RCC 7860 (cell line): ENCODE measurements around the gene MINDY4.
"Not testable (repeated sequence)": the region's sequence is repeated elsewhere in the genome, so short reads cannot be mapped to it uniquely, and the experiment has no call there.

Experiments used
- DNase-seq: peaks from one replicate; pipeline ENCODE4 v3.0.0-alpha.2; 2015; ENCODE audit warnings: low spot score
- FAIRE-seq: peaks from 2 replicates; lab custom pipeline; 2012; peaks lifted over from hg19 to GRCh38; lab: Jason Lieb, UNC

MINDY4 gene

GRCh38 chr7:30829471-30829870, 58.3 kb downstream of the MINDY4 start:
- FAIRE-seq, result no peak

GRCh38 chr7:30831227-30831626, 60.0 kb downstream of the MINDY4 start:
- no peak for FAIRE-seq
- no peak for DNase-seq

More at GRCh38 chr7:30829471-30829870, 58.3 kb downstream of the MINDY4 start:
- no peak for DNase-seq

DNA sequence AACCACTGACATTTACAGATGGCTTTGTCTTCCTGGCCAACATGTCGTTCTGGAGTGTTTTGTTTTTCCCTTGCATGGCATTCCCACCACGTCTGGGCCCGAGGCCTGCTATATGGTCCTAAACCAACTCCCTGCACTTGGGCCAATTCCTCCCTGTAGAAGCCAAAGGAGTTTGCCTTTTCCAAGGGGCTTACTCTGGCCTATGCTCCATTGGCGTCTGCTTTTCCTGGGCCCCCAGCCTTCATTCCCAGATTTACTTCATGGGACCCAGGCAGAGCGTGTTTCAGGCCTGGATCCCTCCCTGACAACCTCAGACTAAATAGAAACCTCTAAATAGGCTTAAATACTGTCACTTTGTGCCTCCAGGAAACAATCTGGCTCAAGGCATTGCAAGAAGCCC, 60.7 kb downstream of the MINDY4 start:
- no peak for DNase-seq
- no peak for FAIRE-seq

- not testable (repeated sequence) for DNase-seq, FAIRE-seq
Measured at GRCh38 chr7:30834017-30834674, 62.9 kb downstream of the MINDY4 start.

GRCh38 chr7:30835396-30835915, 64.2 kb downstream of the MINDY4 start:
- FAIRE-seq, result no peak

GRCh38 chr7:30836991-30837390, 65.8 kb downstream of the MINDY4 start:
- no peak for DNase-seq
- no peak for FAIRE-seq

More at GRCh38 chr7:30835396-30835915, 64.2 kb downstream of the MINDY4 start:
- no peak for DNase-seq

DNA sequence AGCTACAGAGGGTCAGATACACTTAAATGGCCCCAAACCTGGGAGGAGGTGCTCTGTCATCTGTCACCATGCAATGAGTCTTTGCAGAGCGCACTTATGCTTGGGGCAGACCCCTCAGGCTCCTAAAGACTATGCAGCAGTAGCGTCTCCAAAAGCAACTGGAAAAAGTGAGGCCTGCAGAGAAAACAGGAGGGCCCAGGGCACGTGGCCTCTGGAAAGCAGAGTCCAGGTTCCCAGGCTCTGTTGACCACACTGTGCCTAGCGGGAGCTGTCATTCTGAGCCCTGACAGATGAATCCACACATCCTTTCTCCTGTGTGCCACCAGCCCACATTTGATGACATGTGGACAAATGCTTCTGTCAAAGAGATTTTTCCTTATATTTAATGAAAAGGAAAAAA, 66.4 kb downstream of the MINDY4 start:
- DNase-seq, result no peak
- FAIRE-seq, result no peak

DNA sequence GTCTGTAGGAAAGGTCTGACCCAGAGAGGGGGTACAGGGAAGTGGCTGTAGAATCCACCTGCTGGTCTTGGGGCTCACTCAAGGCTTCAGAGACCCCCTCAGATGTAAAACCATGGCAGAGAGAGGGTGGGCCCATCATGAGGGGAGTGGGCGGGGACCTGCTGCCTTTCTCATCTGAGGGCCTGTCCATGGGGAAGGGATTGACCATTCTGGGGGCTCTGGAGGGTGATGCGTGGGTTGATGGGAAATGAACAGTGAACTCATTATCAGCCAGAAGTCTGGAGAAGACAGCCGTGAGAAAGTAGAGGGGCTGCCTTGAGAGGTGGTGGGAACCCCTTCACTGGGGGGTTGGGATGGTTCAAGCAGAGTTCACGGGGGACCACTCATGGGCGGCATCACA, 66.8 kb downstream of the MINDY4 start:
- FAIRE-seq, result no peak

GRCh38 chr7:30840141-30841024, 69.2 kb downstream of the MINDY4 start:
- DNase-seq (no peak), FAIRE-seq (no peak)

More for the DNA sequence above, 66.8 kb downstream of the MINDY4 start:
- DNase-seq, result no peak

- no peak for DNase-seq
- no peak for FAIRE-seq
Measured at GRCh38 chr7:30841025-30841735, 70.0 kb downstream of the MINDY4 start.

DNA sequence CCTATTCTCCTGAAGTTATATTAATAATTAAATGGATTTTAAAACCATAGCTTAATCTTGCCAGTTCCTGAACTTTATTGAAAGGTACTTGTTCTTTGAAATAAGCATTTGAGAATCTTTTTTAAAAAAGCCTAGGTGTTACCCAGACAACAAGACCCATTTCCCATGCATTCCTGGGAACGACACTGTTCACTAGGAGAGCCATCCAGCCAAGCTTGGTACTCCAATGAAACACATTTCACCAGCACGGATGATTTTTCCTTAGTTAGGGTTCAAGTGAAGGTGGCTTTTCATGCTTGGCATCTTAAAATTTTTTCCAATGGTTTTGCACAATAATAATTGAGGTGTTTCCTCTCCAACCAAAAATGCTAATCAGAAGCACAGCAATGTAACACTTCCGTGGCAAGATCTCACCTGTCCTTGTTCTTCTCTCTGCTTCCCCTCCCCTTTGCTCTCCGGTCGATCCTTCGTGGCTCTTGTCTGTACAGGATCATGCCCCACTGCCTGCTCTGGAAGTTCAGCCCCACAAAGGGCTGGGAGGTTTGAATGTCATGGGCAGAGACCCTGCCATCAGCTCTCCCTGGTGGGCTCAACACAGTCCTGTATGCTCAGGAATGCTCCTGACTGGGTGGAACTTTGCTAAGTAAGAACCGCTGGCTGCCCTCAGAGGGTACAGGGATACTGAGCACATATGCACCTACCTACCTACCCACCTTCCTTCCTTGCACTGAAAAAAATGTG, 70.8 kb downstream of the MINDY4 start:
- FAIRE-seq, result no peak
- no peak for DNase-seq

DNA sequence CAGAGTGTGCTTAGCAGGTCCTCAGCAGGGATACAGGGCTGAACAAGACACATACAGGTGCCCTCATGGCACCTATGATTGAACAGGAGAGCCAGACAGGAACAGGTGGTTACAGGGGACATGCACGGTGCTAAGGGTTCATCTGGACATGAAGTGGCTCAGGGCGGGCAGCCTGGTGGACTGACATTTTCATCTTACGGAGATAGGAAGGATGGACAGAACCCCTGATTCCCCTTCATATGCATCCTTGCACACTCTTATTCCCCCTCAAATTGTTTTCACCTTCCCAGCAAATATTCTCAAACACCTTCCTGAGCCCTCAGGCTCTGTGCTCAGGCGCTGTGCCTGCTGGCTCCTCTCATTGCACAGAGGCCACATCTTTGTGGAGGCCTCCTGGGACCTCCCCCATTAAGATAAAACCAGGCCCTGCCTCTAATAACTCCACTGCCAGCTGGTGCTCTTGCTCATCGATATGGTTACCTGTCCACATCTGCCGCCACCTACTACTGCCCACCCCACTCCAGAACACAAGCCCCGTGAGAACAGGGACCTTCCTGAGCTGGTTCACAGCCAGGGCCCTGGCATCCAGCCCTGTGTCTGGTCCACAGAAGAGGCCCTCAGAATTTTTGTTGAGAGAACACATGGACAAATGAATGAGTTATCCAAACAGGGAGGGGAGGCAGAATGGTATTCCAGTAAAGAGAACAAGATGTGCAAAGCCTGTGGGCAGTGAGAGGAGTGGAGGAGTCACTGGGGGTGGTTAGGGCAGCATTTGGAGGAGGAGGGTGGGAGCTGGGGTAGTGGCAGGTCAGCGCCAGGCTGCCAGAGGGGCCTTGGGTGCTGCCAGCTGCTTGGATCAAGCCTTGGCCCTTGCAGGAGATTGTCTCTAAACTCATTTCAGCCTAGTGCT, 71.6 kb downstream of the MINDY4 start:
- DNase-seq, result no peak
- no peak for FAIRE-seq

- DNase-seq, result no peak
- FAIRE-seq, result no peak
Measured at GRCh38 chr7:30843741-30844482, 72.7 kb downstream of the MINDY4 start.

DNA sequence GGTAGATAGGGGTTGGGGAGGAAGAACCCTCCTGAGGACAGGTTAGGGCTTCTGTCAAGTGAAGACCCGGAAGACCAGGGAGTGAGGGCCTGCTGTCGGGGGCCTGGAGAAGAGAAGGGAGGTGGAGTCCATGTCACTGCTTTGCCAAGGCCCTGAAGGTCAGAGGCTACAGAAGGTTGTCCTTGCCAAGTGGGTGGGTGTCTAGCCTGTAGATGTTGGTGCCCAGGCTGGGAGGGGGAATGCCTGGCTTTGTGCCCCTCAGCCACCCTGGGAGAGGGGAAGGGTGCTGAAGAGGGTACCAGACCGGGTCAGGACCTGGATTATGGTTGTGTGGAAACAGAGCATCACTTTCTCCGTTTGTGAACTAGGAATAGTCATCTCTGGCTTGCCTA, 73.3 kb downstream of the MINDY4 start:
- DNase-seq, result no peak
- no peak for FAIRE-seq

DNA sequence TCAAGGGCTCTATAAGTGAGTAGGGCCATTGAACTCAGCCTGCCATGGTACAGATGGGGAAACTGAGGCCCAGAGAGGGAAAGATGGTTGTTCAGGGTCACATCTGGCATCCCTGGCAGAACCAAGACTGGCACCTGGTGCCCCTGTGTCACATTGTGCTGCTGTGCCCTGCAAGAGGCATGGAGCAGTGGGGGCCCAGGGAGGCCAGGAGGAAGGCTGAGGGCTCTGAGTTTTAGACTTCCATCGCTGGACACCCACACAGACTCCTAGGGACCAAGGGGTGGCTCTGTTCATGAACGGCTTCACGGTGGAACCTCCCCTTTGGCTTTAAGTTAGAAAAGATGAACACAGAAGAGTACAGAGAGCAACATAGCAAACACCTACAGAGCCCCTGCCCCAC, 73.7 kb downstream of the MINDY4 start:
- DNase-seq, result no peak
- FAIRE-seq, result no peak

- DNase-seq (no peak), FAIRE-seq (no peak)
Measured at GRCh38 chr7:30845426-30846135, 74.4 kb downstream of the MINDY4 start.

DNA sequence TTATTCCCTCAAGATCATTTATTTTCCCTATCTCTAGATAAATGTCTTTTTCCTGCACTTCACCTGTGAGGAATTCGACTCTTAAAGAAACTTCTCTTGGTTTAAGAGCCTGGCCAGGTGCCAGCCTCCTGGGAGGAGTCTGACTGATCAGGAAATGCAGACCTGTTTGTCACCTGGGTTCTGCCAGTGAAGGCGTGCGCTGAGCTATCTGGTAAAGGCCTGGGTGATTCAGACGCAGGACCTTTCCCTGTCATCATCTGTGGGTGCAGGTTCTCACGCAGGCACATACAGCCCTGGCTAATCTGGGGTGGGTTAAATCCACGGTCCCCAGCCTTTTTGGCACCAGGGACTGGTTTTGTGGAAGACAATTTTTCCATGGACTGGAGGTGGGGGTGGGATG, 75.2 kb downstream of the MINDY4 start:
- FAIRE-seq, result no peak
- DNase-seq, result no peak
